Measurements from ENCODE around the gene SLC5A12. TPM values are rescaled to one million over a fixed set of nuclear protein-coding genes. Genes with fewer than 3 reads are reported as not detected.

Gene SLC5A12
- not detected in 2 replicates for total RNA-seq (ENCODE audit: low replicate concordance)

GRCh38 chr11:26721948-26722475 lies at the start of gene SLC5A12:
Gene SLC5A12 (minus strand): TSS chr11:26722060. CDS start chr11:26721714, 346 bp downstream.

Other genes starting within 250 kb of the SLC5A12 start
- gene MUC15, start 149.8 kb downstream of the SLC5A12 start, total RNA-seq (ENCODE audit: low replicate concordance), result not detected in 2 replicates

All from smooth muscle cell of the coronary artery (primary cell).